Urinary bladder (tissue), 4 donors: Measurements from ENCODE around the gene PRR18. TPM values are rescaled to one million over a fixed set of nuclear protein-coding genes. Genes with fewer than 3 reads are reported as not detected.

ENCODE experiments used
- DNase-seq: peaks from one replicate; pipeline ENCODE4 v3.0.0-alpha.2; 2015; ENCODE audit errors: extremely low spot score
- H3K27ac ChIP-seq: one replicate; pipeline ENCODE4 v1.5.1; 2013; ENCODE audit warnings: low read depth, mild to moderate bottlenecking, moderate library complexity
- H3K36me3 ChIP-seq: one replicate; pipeline ENCODE4 v1.6.1; 2013; ENCODE audit warnings: mild to moderate bottlenecking, moderate library complexity; ENCODE audit not compliant: insufficient read depth
- H3K4me1 ChIP-seq: one replicate; pipeline ENCODE4 v1.6.1; 2013; ENCODE audit warnings: mild to moderate bottlenecking, moderate library complexity; ENCODE audit not compliant: insufficient read depth
- H3K4me3 ChIP-seq: one replicate; pipeline ENCODE4 v1.5.1; 2013; ENCODE audit warnings: low read depth, low read length
- WGBS: extraction: QIAGEN DNeasy Blood & Tissue Kit; methylation state at CpG from one replicate; pipeline ENCODE4 v1.1.7; 2013; 5-methylcytosine and 5-hydroxymethylcytosine counted together
- polyA plus RNA-seq: library from polyadenylated mRNA; stranded (reverse); fragments of 200-250 nt; gene quantifications from one replicate; pipeline ENCODE4 v1.2.3, GENCODE V29; 2013
- total RNA-seq: library from RNA; depleted of rRNA; stranded (reverse); fragments of >200 nt; gene quantifications from one replicate; pipeline ENCODE4 v1.2.3, GENCODE V29; 2014
- donor health status: healthy with polysubstance abuse.
- donor health status: healthy.

The PRR18 gene
- total and polyA plus RNA-seq, 2 donors = not detected

DNA sequence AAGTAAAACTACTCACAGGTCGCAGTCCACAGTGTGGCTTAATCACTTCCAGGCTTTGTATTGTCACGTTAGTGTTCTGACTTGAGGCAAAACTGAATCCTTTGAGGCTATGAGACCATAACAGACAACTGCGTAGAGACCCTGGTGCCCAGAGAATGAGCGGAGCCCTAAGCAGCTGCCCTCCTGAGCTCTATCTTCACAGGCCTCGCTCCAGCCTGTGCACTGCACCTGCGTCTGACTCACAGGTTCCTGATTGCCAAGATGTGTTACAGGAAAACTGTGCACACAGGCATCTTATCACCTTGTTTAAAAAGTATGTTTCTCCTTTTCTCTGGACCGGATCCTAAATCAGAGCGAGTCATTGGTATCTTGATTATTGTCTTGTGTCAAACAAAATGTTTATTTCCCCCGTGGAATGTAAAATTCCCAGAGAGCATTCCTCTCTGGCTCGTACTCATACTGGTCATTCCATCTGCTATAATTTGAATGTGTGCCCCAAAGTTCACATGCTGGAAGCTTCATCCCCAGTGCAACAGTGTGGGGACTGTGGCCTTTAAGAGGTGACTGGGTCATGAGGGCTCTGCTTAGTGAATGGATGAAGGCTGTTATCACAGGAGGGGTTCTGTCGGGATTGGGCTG is 25.7 kb downstream of the PRR18 start:
- WGBS = 60% methylated on average over 11 of the region's 11 CpGs
- no peak for DNase-seq
- H3K36me3 ChIP-seq = no peaks in the 10 kb centered on the region
- H3K27ac ChIP-seq = no peak overlapping the region
- no peaks in the 10 kb centered on the region for H3K4me1 ChIP-seq
- H3K4me3 ChIP-seq = no peak overlapping the region

DNA sequence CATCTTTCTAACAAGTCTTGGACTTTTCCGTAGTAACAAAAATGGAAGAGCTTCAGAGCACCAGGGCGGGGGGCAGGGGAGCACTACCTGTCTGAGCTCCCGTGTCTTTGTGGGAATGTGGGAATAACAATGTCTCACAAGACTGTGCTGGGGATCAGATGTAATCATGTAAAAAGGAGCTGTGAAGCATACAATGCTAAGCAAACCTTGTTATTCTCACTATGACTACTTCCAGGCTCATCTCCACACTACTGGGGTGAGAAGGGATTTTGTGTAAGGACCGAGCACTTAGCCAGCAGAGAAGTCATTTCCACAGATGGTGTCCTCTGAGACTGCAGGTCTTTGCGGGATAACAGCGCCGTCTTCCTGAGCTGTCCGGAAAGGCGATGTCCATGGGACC is 27.1 kb downstream of the PRR18 start:
- no peak overlapping the region for H3K27ac ChIP-seq
- WGBS = 87% methylated on average over 9 of the region's 9 CpGs
- no peak for DNase-seq

DNA sequence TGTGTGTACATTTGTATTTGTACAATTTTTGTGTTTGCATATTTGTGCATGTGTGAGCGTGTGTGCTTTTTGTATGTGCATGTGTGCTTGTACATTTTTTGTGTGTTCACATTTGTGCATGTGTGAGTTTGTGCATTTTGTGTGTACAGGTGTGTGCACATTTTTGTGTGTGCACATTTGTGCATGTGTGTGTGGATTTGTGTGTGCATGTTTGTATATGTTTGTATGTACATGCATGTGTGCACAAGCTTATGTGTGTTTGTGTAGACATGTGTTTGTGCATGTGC is 28.9 kb downstream of the PRR18 start:
- WGBS = 93% methylated on average over 1 of the region's 1 CpG
- DNase-seq = no peak
- Histone ChIP-seq H3K4me3 (no peak overlapping the region), H3K36me3 (no peaks in the 10 kb centered on the region), H3K27ac (no peak overlapping the region), H3K4me1 (no peaks in the 10 kb centered on the region)

More for the DNA sequence above, 27.1 kb downstream of the PRR18 start:
- H3K4me1 ChIP-seq = no peaks in the 10 kb centered on the region
- no peak overlapping the region for H3K4me3 ChIP-seq
- H3K36me3 ChIP-seq = no peaks in the 10 kb centered on the region

DNA sequence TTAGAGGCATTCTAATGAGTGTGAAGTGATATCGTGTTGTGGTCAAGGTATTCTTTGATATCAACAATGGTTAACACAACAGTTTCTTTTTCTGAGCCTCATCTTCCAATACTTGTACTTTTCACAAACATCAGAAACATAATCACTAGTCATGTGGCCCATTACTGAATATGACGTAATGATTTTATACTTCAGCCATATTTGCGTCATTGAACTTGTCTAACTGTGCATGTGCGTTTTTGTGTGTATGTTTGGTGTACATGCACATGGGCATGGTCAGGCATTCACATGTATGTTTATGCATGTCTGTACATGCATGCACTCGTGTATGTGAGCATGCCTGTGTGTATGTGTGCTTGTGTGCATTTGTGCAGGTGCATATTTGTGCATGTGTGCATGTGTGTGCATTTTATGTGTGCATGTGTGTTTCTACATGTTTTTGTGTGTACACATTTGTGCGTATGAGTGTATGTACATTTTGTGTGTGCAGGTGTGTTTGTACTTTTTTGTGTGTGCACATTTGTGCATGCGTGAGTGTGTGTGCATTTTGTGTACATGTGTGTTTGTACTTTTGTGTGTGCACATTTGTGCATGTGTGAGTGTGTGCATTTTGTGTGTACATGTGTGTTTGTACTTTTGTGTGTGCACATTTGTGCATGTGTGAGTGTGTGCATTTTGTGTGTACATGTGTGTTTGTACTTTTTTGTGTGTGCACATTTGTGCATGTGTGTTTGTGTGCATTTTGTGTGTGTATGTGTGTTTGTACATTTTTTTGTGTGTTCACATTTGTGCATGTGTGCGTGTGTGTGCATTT is 29.4 kb downstream of the PRR18 start:
- DNase-seq = no peak
- Histone ChIP-seq H3K4me3 (no peak overlapping the region), H3K36me3 (no peaks in the 10 kb centered on the region), H3K27ac (no peak overlapping the region), H3K4me1 (no peaks in the 10 kb centered on the region)
- WGBS = 81% methylated on average over 8 of the region's 8 CpGs

DNA sequence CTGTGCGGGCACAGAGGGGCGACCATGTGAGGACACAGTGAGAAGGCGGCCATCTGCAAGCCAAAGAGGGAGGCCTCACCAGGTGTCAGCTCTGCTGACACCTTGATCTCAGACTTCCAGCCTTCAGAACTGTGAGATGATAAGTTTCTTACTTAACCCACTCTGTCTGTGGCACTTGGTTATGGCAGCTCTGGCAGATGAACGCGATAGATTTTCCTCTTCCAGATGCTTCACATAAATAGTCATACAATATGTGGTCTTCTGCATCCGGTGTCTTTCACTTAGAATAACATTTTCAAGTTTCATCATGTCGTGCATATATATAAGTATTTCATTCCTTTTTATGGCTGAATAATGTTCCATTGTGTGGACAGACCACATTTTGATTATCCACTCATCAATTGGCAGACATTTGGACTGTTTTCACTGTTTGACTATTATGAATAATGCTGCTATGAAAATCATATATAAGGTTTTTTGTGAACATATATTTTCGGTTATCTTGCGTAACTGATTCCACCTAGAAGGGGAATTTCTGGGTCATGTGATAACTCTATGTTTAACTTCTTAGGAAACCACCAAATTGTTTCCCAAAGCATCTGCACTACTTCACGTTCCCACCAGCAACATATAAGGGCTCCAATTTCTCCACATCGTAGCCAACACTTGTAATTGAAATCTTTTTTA is 30.2 kb downstream of the PRR18 start:
- Histone ChIP-seq H3K27ac (no peak overlapping the region), H3K36me3 (no peaks in the 10 kb centered on the region), H3K4me3 (no peak overlapping the region), H3K4me1 (no peaks in the 10 kb centered on the region)
- WGBS = 89% methylated on average over 11 of the region's 11 CpGs
- no peak for DNase-seq

DNA sequence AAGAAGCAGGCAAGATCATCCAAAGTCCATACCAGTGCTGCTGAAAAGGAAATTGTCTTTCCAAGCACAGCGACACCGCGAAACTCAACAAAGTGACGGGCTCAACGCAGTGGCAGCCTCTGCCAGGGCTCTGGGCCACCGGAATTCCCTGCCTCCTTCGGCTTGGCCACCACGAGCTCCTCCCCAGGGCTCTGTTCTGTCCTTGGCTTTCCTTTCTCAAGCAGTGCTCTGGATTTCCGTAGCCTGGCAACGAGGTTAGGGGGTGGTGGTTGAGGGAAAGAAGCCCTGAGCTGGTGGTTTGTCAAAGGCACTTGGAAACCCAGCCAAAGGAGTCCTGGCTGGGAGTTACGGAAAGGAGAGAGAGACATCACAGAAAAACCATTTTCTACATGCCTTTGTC is 31.2 kb downstream of the PRR18 start:
- H3K36me3 ChIP-seq = no peaks in the 10 kb centered on the region
- DNase-seq = no peak
- H3K27ac ChIP-seq = no peak overlapping the region
- H3K4me3 ChIP-seq = no peak overlapping the region
- WGBS = 44% methylated on average over 11 of the region's 11 CpGs
- no peaks in the 10 kb centered on the region for H3K4me1 ChIP-seq

DNA sequence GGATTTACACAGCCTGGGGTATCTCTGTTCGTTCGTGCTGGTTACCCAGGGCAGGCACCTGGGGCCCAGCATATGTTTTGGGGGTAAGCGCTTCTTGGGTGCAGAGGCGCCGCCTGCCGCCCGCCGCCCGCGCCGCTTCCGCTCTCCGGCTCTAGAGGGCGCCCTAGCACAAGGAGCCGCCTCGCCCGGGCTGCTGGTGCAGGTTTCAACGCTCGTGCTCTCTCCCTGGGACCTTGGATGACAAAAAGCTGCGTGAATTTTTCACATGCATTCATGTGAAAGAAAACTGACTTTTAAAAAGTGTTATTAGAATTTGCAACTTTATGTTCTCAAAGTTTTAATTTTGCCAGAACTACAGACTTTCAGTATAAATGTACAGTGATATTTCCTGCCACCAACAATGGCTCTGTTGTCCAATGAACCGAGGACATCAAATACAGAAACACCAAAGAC is 32.5 kb downstream of the PRR18 start:
- DNase-seq = no peak
- Histone ChIP-seq H3K27ac (no peak overlapping the region), H3K4me1 (no peaks in the 10 kb centered on the region), H3K36me3 (no peaks in the 10 kb centered on the region), H3K4me3 (no peak overlapping the region)
- 2% methylated on average over 21 of the region's 21 CpGs for WGBS

DNA sequence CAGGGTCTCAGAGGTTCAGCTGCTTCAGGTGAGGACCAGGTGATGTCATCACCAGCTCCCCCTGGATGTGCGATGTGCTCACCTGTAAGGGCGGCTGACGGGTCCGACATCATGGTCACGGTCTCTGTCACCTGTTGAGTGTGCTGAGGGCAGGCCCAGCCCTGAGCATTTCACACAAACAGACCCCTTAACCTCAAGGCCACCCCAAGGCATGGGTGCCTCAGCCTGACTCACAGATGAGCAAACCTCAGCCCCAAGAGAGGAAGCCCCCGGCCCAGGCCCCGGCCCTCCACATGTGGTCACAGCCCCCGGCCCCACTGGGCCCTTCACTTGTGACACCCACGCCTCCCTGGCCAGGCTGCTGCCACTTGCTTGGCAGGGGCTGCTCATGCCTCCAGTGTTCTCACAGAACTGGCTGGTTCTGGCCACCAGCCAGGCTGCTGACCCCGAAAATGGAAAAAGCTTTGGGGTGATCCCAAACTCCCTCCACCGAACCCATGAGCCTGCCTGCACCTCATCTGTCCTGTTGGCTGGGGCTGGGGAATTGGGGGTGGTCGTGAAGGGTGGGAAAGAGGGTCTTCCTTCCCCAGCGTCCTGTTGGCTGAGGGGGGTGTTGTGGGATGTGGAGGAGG is 33.3 kb downstream of the PRR18 start:
- WGBS = 72% methylated on average over 13 of the region's 13 CpGs
- Histone ChIP-seq H3K36me3 (no peaks in the 10 kb centered on the region), H3K4me1 (no peaks in the 10 kb centered on the region), H3K4me3 (no peak overlapping the region), H3K27ac (no peak overlapping the region)
- no peak for DNase-seq

DNA sequence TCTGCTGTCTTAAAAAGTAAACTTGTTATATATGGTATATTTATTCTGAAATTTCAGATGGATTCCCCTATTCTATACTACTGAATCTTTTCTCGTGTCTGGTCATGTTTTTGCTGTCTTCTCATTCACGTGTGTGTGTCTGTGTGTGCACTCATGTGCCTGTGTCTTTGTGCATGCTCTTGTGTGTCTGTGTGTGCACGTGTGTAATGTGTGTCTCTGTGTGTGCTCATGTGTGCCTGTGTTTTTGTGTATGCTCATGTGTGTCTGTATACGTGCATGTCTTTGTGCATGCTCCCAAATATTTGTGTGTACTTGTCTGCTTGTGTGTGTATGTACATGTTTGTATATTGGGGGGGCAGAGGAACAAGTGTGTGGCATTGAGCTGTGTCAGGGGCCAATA is 34.0 kb downstream of the PRR18 start:
- no peak for DNase-seq
- H3K4me3 ChIP-seq = no peak overlapping the region
- WGBS = 72% methylated on average over 4 of the region's 4 CpGs
- no peaks in the 10 kb centered on the region for H3K36me3 ChIP-seq
- no peaks in the 10 kb centered on the region for H3K4me1 ChIP-seq
- H3K27ac ChIP-seq = no peak overlapping the region

DNA sequence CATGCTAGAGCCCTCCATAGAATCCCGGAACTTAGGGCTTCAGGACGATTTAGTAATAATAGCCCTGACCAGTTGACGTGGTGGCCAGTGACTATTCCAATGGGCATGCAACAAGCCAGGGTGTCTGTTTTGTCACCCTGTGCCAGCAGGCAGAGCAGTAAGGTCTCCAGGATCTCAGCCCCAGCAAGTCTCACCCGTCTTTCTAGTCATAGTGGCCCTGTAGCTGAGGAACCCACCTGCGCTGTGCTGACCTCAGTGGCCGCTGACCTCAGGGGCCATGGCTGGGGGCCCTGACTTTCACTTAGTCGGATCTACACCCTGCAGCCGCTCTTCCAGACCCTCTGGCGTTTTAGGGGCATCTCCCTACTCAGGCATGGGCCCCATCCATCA is 36.8 kb downstream of the PRR18 start:
- no peak for DNase-seq
- 86% methylated on average over 9 of the region's 9 CpGs for WGBS

DNA sequence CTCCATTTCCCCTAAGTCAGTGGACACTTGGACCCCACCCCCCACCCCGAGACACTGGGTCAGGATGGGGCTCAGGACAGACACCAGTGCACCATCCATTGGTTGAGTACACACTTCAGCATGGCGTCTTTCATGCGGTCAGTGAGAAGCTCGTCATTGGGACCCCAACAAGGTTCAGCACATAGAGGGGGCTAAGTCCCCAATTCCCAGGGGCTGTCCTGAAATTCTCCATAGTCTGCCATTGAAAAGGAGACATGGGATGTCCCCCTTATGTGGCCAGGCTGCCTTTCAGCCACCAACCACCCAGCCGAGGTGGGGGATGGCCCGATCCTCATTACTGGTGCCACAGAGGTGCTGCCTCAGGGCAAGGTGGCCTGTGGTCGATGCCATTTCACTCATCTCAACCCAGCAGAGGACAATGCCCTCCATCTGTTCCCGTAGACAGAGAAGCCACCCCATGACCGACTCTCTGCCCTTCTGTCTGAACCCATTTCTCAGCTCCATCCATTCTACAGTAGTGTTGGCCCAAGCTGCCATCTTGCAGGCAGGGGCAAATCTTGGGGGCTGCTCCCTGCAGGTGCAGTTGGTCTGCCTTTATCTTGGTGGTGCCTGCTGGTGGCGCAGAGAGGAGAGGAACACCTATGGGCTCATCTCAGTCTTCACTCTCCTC is 37.4 kb downstream of the PRR18 start:
- no peak overlapping the region for H3K27ac ChIP-seq
- no peak overlapping the region for H3K4me3 ChIP-seq
- no peak for DNase-seq
- WGBS = 83% methylated on average over 10 of the region's 10 CpGs
- H3K4me1 ChIP-seq = no peaks in the 10 kb centered on the region
- H3K36me3 ChIP-seq = no peaks in the 10 kb centered on the region

More for the DNA sequence above, 36.8 kb downstream of the PRR18 start:
- H3K4me1 ChIP-seq = no peaks in the 10 kb centered on the region
- no peaks in the 10 kb centered on the region for H3K36me3 ChIP-seq
- no peak overlapping the region for H3K4me3 ChIP-seq
- no peak overlapping the region for H3K27ac ChIP-seq

DNA sequence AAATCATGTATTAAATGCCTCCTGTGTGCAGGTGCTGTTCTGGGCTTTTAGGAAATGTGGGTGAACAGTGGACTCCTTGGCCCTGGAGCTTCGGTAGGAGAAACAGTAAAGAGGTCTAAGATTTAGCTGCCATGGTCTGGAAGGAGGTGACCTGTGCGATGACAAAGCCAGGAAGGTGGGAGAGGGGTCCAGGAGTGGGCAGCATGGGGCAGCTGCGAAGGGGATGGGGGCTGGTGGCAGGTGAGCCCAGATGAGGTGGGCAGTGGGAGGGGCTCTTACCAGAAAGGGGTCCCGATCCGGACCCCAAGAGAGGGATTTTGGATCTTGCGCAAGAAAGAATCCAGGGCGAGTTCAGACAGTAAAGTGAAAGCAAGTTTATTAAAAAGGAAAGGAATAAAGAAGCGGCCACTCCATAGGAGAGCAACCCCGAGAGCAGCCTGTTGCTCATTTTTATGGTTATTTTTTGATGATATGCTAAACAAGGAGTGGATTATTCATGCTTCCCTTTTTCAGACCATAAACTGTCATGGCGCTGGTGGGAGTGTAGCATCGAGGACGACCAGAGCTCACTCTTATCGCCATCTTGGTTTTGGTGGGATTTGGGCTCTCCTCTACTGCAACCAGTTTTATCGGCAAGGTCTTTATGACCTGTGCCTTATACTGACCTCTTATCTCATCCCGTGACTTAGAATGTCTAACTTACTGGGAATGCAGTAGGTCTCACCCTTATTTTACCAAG is 38.7 kb downstream of the PRR18 start:
- 84% methylated on average over 15 of the region's 15 CpGs for WGBS

DNA sequence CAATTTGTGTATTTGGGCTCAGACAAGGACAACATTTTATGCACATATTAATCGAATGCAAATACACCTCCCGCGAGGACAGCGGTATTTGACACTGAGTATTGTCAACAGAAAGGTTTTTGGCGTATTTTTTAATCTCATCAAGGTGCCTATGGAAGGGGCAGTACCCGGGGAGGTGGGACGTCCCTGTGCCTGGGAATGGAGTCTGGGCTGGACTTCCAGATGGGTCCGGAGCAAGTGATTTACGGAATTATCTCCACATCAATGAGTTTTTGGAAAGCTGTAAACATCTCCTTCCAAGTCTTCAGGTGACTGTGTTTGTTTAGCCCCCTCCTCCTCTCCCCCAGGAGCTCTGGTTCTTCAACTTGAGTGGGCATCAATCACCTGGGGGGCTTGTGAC is 39.8 kb downstream of the PRR18 start:
- WGBS = 14% methylated on average over 9 of the region's 9 CpGs
- Histone ChIP-seq H3K36me3 (no peaks in the 10 kb centered on the region), H3K4me3 (no peak overlapping the region), H3K4me1 (no peaks in the 10 kb centered on the region), H3K27ac (no peak overlapping the region)
- no peak for DNase-seq

More for the DNA sequence above, 38.7 kb downstream of the PRR18 start:
- Histone ChIP-seq H3K36me3 (no peaks in the 10 kb centered on the region), H3K4me1 (no peaks in the 10 kb centered on the region), H3K27ac (no peak overlapping the region), H3K4me3 (no peak overlapping the region)
- no peak for DNase-seq
